H1 (cell line): ENCODE measurements around the gene SURF4. TPM values are rescaled to one million over a fixed set of nuclear protein-coding genes. Genes with fewer than 3 reads are reported as not detected.
A peak's percentile ranks its signal among the peaks of the same experiment; 100 is the strongest.

Source experiments
- CTCF ChIA-PET: fragments of 300-600 bp; sonication (Branson Sonifier 250); formaldehyde crosslinking; loops from one replicate; lab custom pipeline; 2021; ENCODE audit not compliant: partially characterized antibody; lab: Charles Lee
- POLR2A ChIA-PET: fragments of 300-600 bp; sonication (Branson Sonifier 250); formaldehyde crosslinking; loops from one replicate; lab custom pipeline; 2021; ENCODE audit warnings: inconsistent platforms; ENCODE audit not compliant: partially characterized antibody; lab: Charles Lee
- DNase-seq, 2 experiments: peaks; one replicate each; pipeline versions ENCODE4 v3.0.0 to v3.0.0-alpha.2; 2010 to 2022; ENCODE audit warnings: low spot score in 2 of 2, low read depth in 1 of 2, mixed read lengths in 1 of 2
- FAIRE-seq: peaks from 2 replicates; lab custom pipeline; 2011; peaks lifted over from hg19 to GRCh38; lab: Jason Lieb, UNC
- H2AFZ ChIP-seq: 2 replicates; pipeline ENCODE4 v1.8.1; 2012; ENCODE audit warnings: low read length, inconsistent platforms
- H2AK5ac ChIP-seq: 2 replicates; pipeline ENCODE4 v1.6.1; 2013; ENCODE audit warnings: low read depth, low read length
- H2BK120ac ChIP-seq: replicated peaks from 2 replicates; pipeline ENCODE3; 2013; ENCODE audit warnings: low read depth, low read length, inconsistent platforms
- H2BK12ac ChIP-seq: 2 replicates; pipeline ENCODE4 v1.6.1; 2013; ENCODE audit warnings: low read depth, low read length
- H2BK15ac ChIP-seq: 2 replicates; pipeline ENCODE4 v1.6.1; 2013; ENCODE audit warnings: low read length
- H2BK20ac ChIP-seq: 2 replicates; pipeline ENCODE4 v1.6.1; 2013; ENCODE audit warnings: low read length
- H2BK5ac ChIP-seq: 2 replicates; pipeline ENCODE4 v1.6.1; 2013; ENCODE audit warnings: low read depth, low read length
- H3K14ac ChIP-seq: 2 replicates; pipeline ENCODE4 v1.6.1; 2013; ENCODE audit warnings: inconsistent platforms; ENCODE audit not compliant: insufficient read length
- H3K18ac ChIP-seq: 2 replicates; pipeline ENCODE4 v1.6.1; 2013; ENCODE audit warnings: low read length; ENCODE audit errors: extremely low read depth
- H3K23ac ChIP-seq: 2 replicates; pipeline ENCODE4 v1.6.1; 2013; ENCODE audit warnings: inconsistent platforms; ENCODE audit not compliant: insufficient read length
- H3K23me2 ChIP-seq: 2 replicates; pipeline ENCODE4 v1.6.1; 2013; ENCODE audit warnings: low read depth, low read length
- H3K27ac ChIP-seq: 2 replicates; pipeline ENCODE4 v1.6.1; 2011; ENCODE audit warnings: low read depth, low read length, inconsistent platforms
- H3K27me3 ChIP-seq, 4 experiments: replicated peaks in 1 of 4; 1 replicate in 1 of 4; 2 replicates in 3 of 4; pipeline versions ENCODE4 v1.6.1 to v1.8.1; 2011 to 2013; ENCODE audit warnings: low read length in 3 of 4, mild to moderate bottlenecking in 3 of 4, inconsistent platforms in 2 of 4, mixed read lengths in 2 of 4, moderate library complexity in 1 of 4; ENCODE audit not compliant: control insufficient read depth in 3 of 4, insufficient read depth in 3 of 4; ENCODE audit errors: extremely low read depth in 1 of 4
- H3K36me3 ChIP-seq, 4 experiments: 2 replicates each; pipeline versions ENCODE4 v1.6.1 to v1.8.1; 2011 to 2013; ENCODE audit warnings: mild to moderate bottlenecking in 4 of 4, low read length in 3 of 4, moderate library complexity in 2 of 4, control low read depth in 1 of 4, inconsistent platforms in 1 of 4; ENCODE audit not compliant: insufficient read depth in 4 of 4, control insufficient read depth in 2 of 4
- H3K4ac ChIP-seq: replicated peaks from 2 replicates; pipeline ENCODE3; 2013; ENCODE audit warnings: low read length, low read depth, mixed read lengths, inconsistent platforms; ENCODE audit not compliant: insufficient read length
- H3K4me1 ChIP-seq, 4 experiments: replicated peaks in 1 of 4; 1 replicate in 1 of 4; 2 replicates in 3 of 4; pipeline versions ENCODE4 v1.6.1 to v1.8.1; 2011 to 2013; ENCODE audit warnings: low read length in 3 of 4, inconsistent platforms in 2 of 4, mixed read lengths in 1 of 4; ENCODE audit not compliant: insufficient read depth in 4 of 4, control insufficient read depth in 3 of 4
- H3K4me2 ChIP-seq, 2 experiments: 2 replicates each; pipeline versions ENCODE4 v1.6.1 to v1.8.1; 2011 to 2013; ENCODE audit warnings: low read depth in 2 of 2, low read length in 2 of 2, control low read depth in 1 of 2, inconsistent platforms in 1 of 2, mild to moderate bottlenecking in 1 of 2; ENCODE audit not compliant: insufficient read depth in 1 of 2
- H3K4me3 ChIP-seq, 4 experiments: fragments of 200-600, 300-600 bp in 1 of 4; sonication (generic), shearing (Covaris generic), sonication (Bioruptor Twin) in 1 of 4; 2 replicates each; pipeline versions ENCODE4 v1.5.1 to v1.8.1; 2011 to 2016; ENCODE audit warnings: low read length in 4 of 4, low read depth in 3 of 4, control low read depth in 2 of 4, inconsistent platforms in 2 of 4, mild to moderate bottlenecking in 2 of 4, mixed read lengths in 1 of 4, moderate library complexity in 1 of 4; ENCODE audit not compliant: insufficient read depth in 2 of 4; ENCODE audit errors: extremely low read depth in 1 of 4
- H3K56ac ChIP-seq: replicated peaks from 2 replicates; pipeline ENCODE3; 2013; ENCODE audit warnings: low read depth, mild to moderate bottlenecking, mixed read lengths, low read length, inconsistent platforms; ENCODE audit not compliant: insufficient read length
- H3K79me1 ChIP-seq: 2 replicates; pipeline ENCODE4 v1.6.1; 2013; ENCODE audit warnings: low read depth, low read length, control low read depth
- H3K79me2 ChIP-seq, 2 experiments: 2 replicates each; pipeline versions ENCODE4 v1.6.1 to v1.8.1; 2012 to 2013; ENCODE audit warnings: low read length in 2 of 2, mild to moderate bottlenecking in 2 of 2, inconsistent platforms in 1 of 2; ENCODE audit not compliant: insufficient read depth in 2 of 2, control insufficient read depth in 1 of 2
- H3K9ac ChIP-seq, 4 experiments: replicated peaks in 1 of 4; 1 replicate in 1 of 4; 2 replicates in 3 of 4; pipeline versions ENCODE4 v1.6.1 to v1.8.1; 2011 to 2013; ENCODE audit warnings: low read depth in 3 of 4, low read length in 3 of 4, control low read depth in 2 of 4, mild to moderate bottlenecking in 2 of 4, moderate library complexity in 2 of 4, inconsistent platforms in 1 of 4; ENCODE audit errors: extremely low read depth in 1 of 4
- H3K9me3 ChIP-seq, 2 experiments: 2 replicates each; pipeline versions ENCODE4 v1.6.1 to v1.8.1; 2012 to 2013; ENCODE audit warnings: mild to moderate bottlenecking in 2 of 2, moderate library complexity in 2 of 2, control low read depth in 1 of 2, inconsistent platforms in 1 of 2, low read depth in 1 of 2, low read length in 1 of 2, mixed read lengths in 1 of 2; ENCODE audit not compliant: insufficient read depth in 2 of 2
- H4K20me1 ChIP-seq, 2 experiments: replicated peaks in 1 of 2; 2 replicates each; pipeline versions ENCODE3 to v1.8.1; 2011 to 2013; ENCODE audit warnings: inconsistent platforms in 2 of 2, low read length in 2 of 2, mild to moderate bottlenecking in 1 of 2; ENCODE audit not compliant: insufficient read depth in 2 of 2, control insufficient read depth in 1 of 2
- H4K5ac ChIP-seq: 2 replicates; pipeline ENCODE4 v1.6.1; 2013; ENCODE audit warnings: low read length, low read depth, mixed read lengths, inconsistent platforms; ENCODE audit not compliant: insufficient read length
- H4K8ac ChIP-seq: 2 replicates; pipeline ENCODE4 v1.8.0; 2013; ENCODE audit warnings: mild to moderate bottlenecking, moderate library complexity, low read length, inconsistent platforms; ENCODE audit not compliant: insufficient read depth; ENCODE audit errors: extremely low read depth
- H4K91ac ChIP-seq: replicated peaks from 2 replicates; pipeline ENCODE3; 2013; ENCODE audit warnings: low read length, mixed read lengths, inconsistent platforms; ENCODE audit not compliant: insufficient read length
- CTCF ChIP-seq, 3 experiments: IDR thresholded peaks; 1 replicate in 2 of 3; 2 replicates in 1 of 3; pipeline versions ENCODE4 v1.5.1 to v1.6.1; 2011; ENCODE audit warnings: low read length in 3 of 3, mild to moderate bottlenecking in 3 of 3, inconsistent platforms in 2 of 3, low read depth in 1 of 3, moderate library complexity in 1 of 3; ENCODE audit not compliant: insufficient read depth in 1 of 3; ENCODE audit errors: control extremely low read depth in 1 of 3
- POU5F1 ChIP-seq: IDR thresholded peaks from 2 replicates; pipeline ENCODE4 v1.6.1; 2011; ENCODE audit warnings: low read depth, mild to moderate bottlenecking, low read length, moderate library complexity
- WGBS, 2 experiments: shearing (Covaris generic) in 1 of 2; methylation state at CpG; one replicate each; pipeline versions ENCODE4 v1.1.6 to v1.1.7; 2013 to 2015; ENCODE audit warnings: low lambda C conversion rate in 2 of 2, mixed read lengths in 2 of 2, inconsistent platforms in 1 of 2, low coverage in 1 of 2, missing lambda C conversion rate in 1 of 2; ENCODE audit not compliant: insufficient replicate concordance in 2 of 2, insufficient coverage in 1 of 2, insufficient read length in 1 of 2; ENCODE audit errors: extremely low coverage in 1 of 2, missing lambda C conversion rate in 1 of 2; 5-methylcytosine and 5-hydroxymethylcytosine counted together
- polyA plus RNA-seq, 7 experiments: library from polyadenylated mRNA; depleted of rRNA in 3 of 7; stranded (reverse) in 5 of 7; unstranded in 2 of 7; fragments of >200 nt in 5 of 7; fragments of 200-250 nt in 2 of 7; gene quantifications; 1 replicate in 5 of 7; 2 replicates in 1 of 7; 4 replicates in 1 of 7; pipeline versions ENCODE4 v1.2.1 to v1.2.3, GENCODE V29; 2011 to 2013; ENCODE audit warnings: missing spikeins in 2 of 7, mixed read lengths in 2 of 7
- total RNA-seq: library from RNA; stranded (reverse); fragmentation: NEBNext Ultra II Directional; extraction: Animal tissue kit (Norgen Biotek cat#: 25700); gene quantifications from 2 replicates; pipeline ENCODE4 v1.2.1, GENCODE V29; 2021

SURF4 gene
- total and polyA plus RNA-seq, 2 of the 8 experiments (the other 6 are each of a cell fraction or from before 2014, with no cell fraction given): 176 to 182 TPM

- H4K91ac ChIP-seq: no peak overlapping the region
- ChIA-PET CTCF (interaction anchor here (0.9 to 5.7 kb wide), 16 partner anchors 9 to 209 kb away, joined by 3 to 52 read pairs (median 6); partner anchors contain the start of gene STKLD1), POLR2A (interaction anchor here (1.0 to 1.7 kb wide), 9 partner anchors 8 to 90 kb away, joined by 3 to 5 read pairs (median 4); partner anchors contain the start of genes MED22, RPL7A and STKLD1)
- peaks cover 0 to 2% of the 10 kb centered on the region in 2 experiments for H4K20me1 ChIP-seq
- peaks cover 4% of the 10 kb centered on the region in 2 experiments; a peak in 1 of 4 replicates for H3K9me3 ChIP-seq
- no peak overlapping the region for H3K4me2 ChIP-seq
- no peak for DNase-seq
- peaks cover 12% of the 10 kb centered on the region; the same call in 1 of the 2 replicates for H3K23me2 ChIP-seq
- H2BK120ac ChIP-seq: no peak overlapping the region
- TF ChIP-seq POU5F1 (no peak), CTCF (IDR thresholded peaks at IDR 0.05; ENCODE audit: control extremely low read depth in 1 of 3, insufficient read depth in 1 of 3, low read depth in 1 of 3, low read length in 3 of 3) (peak in 1 of 3 experiments; percentile 12; a peak in 1 of 4 replicates)
- H2AK5ac ChIP-seq: no peak overlapping the region
- no peak overlapping the region for H3K23ac ChIP-seq
- H2BK5ac ChIP-seq: no peak overlapping the region
- H4K5ac ChIP-seq: no peak overlapping the region
- H3K27me3 ChIP-seq: no peaks in the 10 kb centered on the region; a peak in 3 of 7 replicates
- H2BK15ac ChIP-seq: no peak overlapping the region
- H3K4me1 ChIP-seq: no peaks in the 10 kb centered on the region
- H3K36me3 ChIP-seq: no peaks in the 10 kb centered on the region
- no peak for FAIRE-seq
- WGBS, 2 experiments: 59% methylated on average over 8 of the region's 8 CpGs; no CpG with 5 or more reads in 1 of the 2 experiments
- H3K9ac ChIP-seq: no peak overlapping the region
- H4K8ac ChIP-seq: no peak overlapping the region
- H3K79me1 ChIP-seq: no peaks in the 10 kb centered on the region
- H2BK12ac ChIP-seq: no peak overlapping the region
- H3K56ac ChIP-seq: no peak overlapping the region
- H3K4me3 ChIP-seq: no peak overlapping the region
- no peak overlapping the region for H3K27ac ChIP-seq
- H2BK20ac ChIP-seq: no peak overlapping the region
- no peak overlapping the region for H2AFZ ChIP-seq
- no peak overlapping the region for H3K18ac ChIP-seq
- H3K79me2 ChIP-seq: no peaks in the 10 kb centered on the region
- H3K4ac ChIP-seq: no peak overlapping the region
- no peak overlapping the region for H3K14ac ChIP-seq
Observed at GRCh38 chr9:133394687-133395271, 18.9 kb upstream of the SURF4 start.
